Astrocyte of the spinal cord (primary cell): Measurements from ENCODE around the gene HSPA12A.

ENCODE experiments used
- DNase-seq: peaks from one replicate; pipeline ENCODE4 v3.0.0; 2011; ENCODE audit warnings: low read depth, low spot score
- H3K4me3 ChIP-seq: 2 replicates; pipeline ENCODE4 v1.5.1; 2011; ENCODE audit warnings: low read depth, mild to moderate bottlenecking, low read length, moderate library complexity
- CTCF ChIP-seq: IDR thresholded peaks from 2 replicates; pipeline ENCODE4 v1.5.1; 2012; ENCODE audit warnings: low read depth, mild to moderate bottlenecking, low read length, inconsistent platforms
- in situ Hi-C: cut with HindIII; loops from 2 replicates; pipeline ENCODE4 v1.10.0; 2017; ENCODE audit warnings: low sequenced_read_pairs

Gene HSPA12A

GRCh38 chr10:116664631-116665030 lies 77.7 kb downstream of the HSPA12A start:
- no peak for TF ChIP-seq CTCF
- no peak for DNase-seq
- H3K4me3 ChIP-seq: no peak overlapping the region
- in situ Hi-C loops: no loop called here

- in situ Hi-C loops: no loop called here
- no peak overlapping the region for H3K4me3 ChIP-seq
- TF ChIP-seq CTCF: no peak
- no peak for DNase-seq
Measured at GRCh38 chr10:116663342-116663741, 79.0 kb downstream of the HSPA12A start.

- no peak for TF ChIP-seq CTCF
- no peak overlapping the region for H3K4me3 ChIP-seq
- DNase-seq: no peak
- in situ Hi-C loops: no loop called here
Measured at GRCh38 chr10:116660860-116661259, 81.5 kb downstream of the HSPA12A start.

GRCh38 chr10:116659049-116659670 lies 83.2 kb downstream of the HSPA12A start:
- in situ Hi-C loops: no loop called here
- H3K4me3 ChIP-seq: no peak overlapping the region
- no peak for TF ChIP-seq CTCF
- DNase-seq: no peak

- no peak overlapping the region for H3K4me3 ChIP-seq
- DNase-seq: no peak
- TF ChIP-seq CTCF: no peak
- in situ Hi-C loops: no loop called here
Measured at GRCh38 chr10:116657863-116658551, 84.4 kb downstream of the HSPA12A start.

- in situ Hi-C loops: no loop called here
- DNase-seq: no peak
- no peak overlapping the region for H3K4me3 ChIP-seq
- TF ChIP-seq CTCF: no peak
Measured at GRCh38 chr10:116656044-116656443, 86.3 kb downstream of the HSPA12A start.
